ENCODE data around the gene AATF. TPM values are rescaled to one million over a fixed set of nuclear protein-coding genes. Genes with fewer than 3 reads are reported as not detected.

AATF gene
- polyA plus RNA-seq, 1 donor from 2014 or later: 12.7 TPM

DNA sequence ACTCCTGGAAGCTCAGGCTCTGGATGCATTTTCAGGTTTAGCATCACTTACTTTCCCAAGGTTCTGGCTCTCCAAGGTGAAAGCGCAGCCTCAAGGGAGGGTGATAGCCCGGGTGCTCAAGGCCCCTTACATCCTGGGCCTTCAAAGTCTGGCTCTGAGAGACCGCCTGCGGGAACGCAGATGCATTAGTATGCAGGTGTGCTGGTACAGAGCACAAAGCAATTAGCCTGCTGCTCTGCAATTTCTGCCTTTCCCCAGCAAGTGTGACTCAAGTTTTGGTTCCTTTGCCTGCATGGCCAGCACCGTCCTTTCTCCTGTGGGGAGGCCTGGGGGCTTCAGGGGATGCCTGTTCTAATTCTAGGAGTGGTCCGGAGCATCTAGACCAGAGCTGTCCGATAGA is 116.2 kb downstream of the AATF start:
- Histone ChIP-seq H3K27ac (ENCODE audit: low read length) (no peak overlapping the region), H4K20me1 (ENCODE audit: insufficient read depth) (no peaks in the 10 kb centered on the region), H3F3A (ENCODE audit: insufficient read depth, low read length, poor library complexity, severe bottlenecking) (no peaks in the 10 kb centered on the region), H3K36me3 (ENCODE audit: insufficient read depth, low read length) (no peaks in the 10 kb centered on the region), H3K4me3 (ENCODE audit: low read length) (no peak overlapping the region), H3K9me2 (ENCODE audit: insufficient read depth, low read length) (no peaks in the 10 kb centered on the region), H3K9ac (ENCODE audit: low read length) (no peak overlapping the region), H2AFZ (ENCODE audit: low read depth, low read length) (no peak overlapping the region), H3K79me2 (replicated peaks; ENCODE audit: insufficient read depth, low read length) (no peaks in the 10 kb centered on the region), H3K4me2 (ENCODE audit: low read length) (no peak overlapping the region), H3K9me3 (ENCODE audit: low read length) (no peaks in the 10 kb centered on the region), H3K27me3 (ENCODE audit: insufficient read depth, low read depth, low read length) (no peaks in the 10 kb centered on the region)
- TF ChIP-seq, protein P1, sequence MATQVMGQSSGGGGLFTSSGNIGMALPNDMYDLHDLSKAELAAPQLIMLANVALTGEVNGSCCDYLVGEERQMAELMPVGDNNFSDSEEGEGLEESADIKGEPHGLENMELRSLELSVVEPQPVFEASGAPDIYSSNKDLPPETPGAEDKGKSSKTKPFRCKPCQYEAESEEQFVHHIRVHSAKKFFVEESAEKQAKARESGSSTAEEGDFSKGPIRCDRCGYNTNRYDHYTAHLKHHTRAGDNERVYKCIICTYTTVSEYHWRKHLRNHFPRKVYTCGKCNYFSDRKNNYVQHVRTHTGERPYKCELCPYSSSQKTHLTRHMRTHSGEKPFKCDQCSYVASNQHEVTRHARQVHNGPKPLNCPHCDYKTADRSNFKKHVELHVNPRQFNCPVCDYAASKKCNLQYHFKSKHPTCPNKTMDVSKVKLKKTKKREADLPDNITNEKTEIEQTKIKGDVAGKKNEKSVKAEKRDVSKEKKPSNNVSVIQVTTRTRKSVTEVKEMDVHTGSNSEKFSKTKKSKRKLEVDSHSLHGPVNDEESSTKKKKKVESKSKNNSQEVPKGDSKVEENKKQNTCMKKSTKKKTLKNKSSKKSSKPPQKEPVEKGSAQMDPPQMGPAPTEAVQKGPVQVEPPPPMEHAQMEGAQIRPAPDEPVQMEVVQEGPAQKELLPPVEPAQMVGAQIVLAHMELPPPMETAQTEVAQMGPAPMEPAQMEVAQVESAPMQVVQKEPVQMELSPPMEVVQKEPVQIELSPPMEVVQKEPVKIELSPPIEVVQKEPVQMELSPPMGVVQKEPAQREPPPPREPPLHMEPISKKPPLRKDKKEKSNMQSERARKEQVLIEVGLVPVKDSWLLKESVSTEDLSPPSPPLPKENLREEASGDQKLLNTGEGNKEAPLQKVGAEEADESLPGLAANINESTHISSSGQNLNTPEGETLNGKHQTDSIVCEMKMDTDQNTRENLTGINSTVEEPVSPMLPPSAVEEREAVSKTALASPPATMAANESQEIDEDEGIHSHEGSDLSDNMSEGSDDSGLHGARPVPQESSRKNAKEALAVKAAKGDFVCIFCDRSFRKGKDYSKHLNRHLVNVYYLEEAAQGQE (IDR thresholded peaks at IDR 0.05; ENCODE audit: borderline replicate concordance): no peak
- TF ChIP-seq TAF1 (IDR thresholded peaks at IDR 0.05; ENCODE audit: low read depth) (no peak), RAD21 (conservative IDR thresholded peaks at IDR 0.05) (no peak), SMC3 (conservative IDR thresholded peaks at IDR 0.05; ENCODE audit: poor library complexity) (no peak), MXI1 (conservative IDR thresholded peaks at IDR 0.05; ENCODE audit: poor library complexity, severe bottlenecking) (no peak), POLR2AphosphoS5 (IDR thresholded peaks at IDR 0.05) (no peak), EZH2 (IDR thresholded peaks at IDR 0.05; ENCODE audit: borderline replicate concordance, insufficient read depth, low read length, poor library complexity, severe bottlenecking) (no peak)

DNA sequence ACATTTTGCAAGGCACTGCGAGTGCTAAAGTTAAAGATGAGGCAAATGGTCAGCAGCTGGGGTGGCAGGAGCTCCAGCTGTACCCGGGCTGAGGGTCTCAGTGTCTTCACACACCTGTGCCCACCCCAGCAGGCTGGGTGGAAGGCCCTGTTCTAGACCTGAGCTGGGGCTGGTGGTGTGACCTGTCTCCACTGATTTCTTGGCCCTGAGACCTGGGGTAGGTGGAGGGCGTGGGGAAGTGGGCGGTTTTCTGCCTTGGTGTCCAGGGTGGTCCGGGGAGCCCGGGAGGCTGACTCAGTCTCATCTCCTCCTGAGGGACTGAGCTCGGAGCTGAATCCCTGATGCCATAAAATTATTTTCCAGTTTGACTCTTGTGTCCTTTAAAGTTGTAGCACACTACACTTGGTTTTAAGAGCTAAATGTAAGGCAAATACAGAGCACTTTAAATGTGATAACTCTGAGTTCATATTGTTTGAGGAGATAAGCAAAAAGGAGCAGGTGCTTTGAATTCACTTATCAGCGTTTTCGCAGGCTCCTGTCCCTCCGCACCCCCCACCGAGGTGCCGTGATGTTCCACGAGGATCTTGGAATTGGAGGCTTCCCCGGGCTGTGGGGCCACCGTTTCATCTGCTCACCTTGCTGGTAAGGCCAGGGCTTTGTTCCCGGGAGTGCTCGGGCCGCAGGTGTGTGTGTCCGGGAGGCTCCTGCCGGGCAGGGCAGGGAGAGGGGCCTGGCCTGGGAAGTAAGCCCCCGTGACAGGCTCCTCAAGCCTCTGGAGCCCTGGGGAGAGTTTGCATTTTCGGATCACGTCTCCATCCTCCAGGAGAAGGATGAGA is 117.0 kb downstream of the AATF start:
- no peaks in the 10 kb centered on the region for H4K20me1 ChIP-seq (ENCODE audit: insufficient read depth)
- H3K4me3 ChIP-seq (ENCODE audit: low read length): no peak overlapping the region
- no peak overlapping the region for H3K4me2 ChIP-seq (ENCODE audit: low read length)
- H3K27me3 ChIP-seq (ENCODE audit: insufficient read depth, low read depth, low read length): no peaks in the 10 kb centered on the region
- no peak overlapping the region for H3K27ac ChIP-seq (ENCODE audit: low read length)
- no peaks in the 10 kb centered on the region for H3K9me2 ChIP-seq (ENCODE audit: insufficient read depth, low read length)
- H3K9me3 ChIP-seq (ENCODE audit: low read length): no peaks in the 10 kb centered on the region
- no peak overlapping the region for H2AFZ ChIP-seq (ENCODE audit: low read depth, low read length)
- H3K9ac ChIP-seq (ENCODE audit: low read length): no peak overlapping the region
- TF ChIP-seq POLR2AphosphoS5 (IDR thresholded peaks at IDR 0.05) (no peak), MXI1 (conservative IDR thresholded peaks at IDR 0.05; ENCODE audit: poor library complexity, severe bottlenecking) (no peak), EZH2 (IDR thresholded peaks at IDR 0.05; ENCODE audit: borderline replicate concordance, insufficient read depth, low read length, poor library complexity, severe bottlenecking) (no peak), TAF1 (IDR thresholded peaks at IDR 0.05; ENCODE audit: low read depth) (no peak), EP300 (conservative IDR thresholded peaks at IDR 0.05; ENCODE audit: poor library complexity, severe bottlenecking) (no peak), RAD21 (conservative IDR thresholded peaks at IDR 0.05) (no peak), SMC3 (conservative IDR thresholded peaks at IDR 0.05; ENCODE audit: poor library complexity) (no peak)
- TF ChIP-seq, protein P2, sequence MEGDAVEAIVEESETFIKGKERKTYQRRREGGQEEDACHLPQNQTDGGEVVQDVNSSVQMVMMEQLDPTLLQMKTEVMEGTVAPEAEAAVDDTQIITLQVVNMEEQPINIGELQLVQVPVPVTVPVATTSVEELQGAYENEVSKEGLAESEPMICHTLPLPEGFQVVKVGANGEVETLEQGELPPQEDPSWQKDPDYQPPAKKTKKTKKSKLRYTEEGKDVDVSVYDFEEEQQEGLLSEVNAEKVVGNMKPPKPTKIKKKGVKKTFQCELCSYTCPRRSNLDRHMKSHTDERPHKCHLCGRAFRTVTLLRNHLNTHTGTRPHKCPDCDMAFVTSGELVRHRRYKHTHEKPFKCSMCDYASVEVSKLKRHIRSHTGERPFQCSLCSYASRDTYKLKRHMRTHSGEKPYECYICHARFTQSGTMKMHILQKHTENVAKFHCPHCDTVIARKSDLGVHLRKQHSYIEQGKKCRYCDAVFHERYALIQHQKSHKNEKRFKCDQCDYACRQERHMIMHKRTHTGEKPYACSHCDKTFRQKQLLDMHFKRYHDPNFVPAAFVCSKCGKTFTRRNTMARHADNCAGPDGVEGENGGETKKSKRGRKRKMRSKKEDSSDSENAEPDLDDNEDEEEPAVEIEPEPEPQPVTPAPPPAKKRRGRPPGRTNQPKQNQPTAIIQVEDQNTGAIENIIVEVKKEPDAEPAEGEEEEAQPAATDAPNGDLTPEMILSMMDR (IDR thresholded peaks at IDR 0.05; ENCODE audit: poor library complexity, severe bottlenecking): no peak
- TF ChIP-seq, protein P1 (IDR thresholded peaks at IDR 0.05; ENCODE audit: borderline replicate concordance): no peak
- H3F3A ChIP-seq (ENCODE audit: insufficient read depth, low read length, poor library complexity, severe bottlenecking): no peaks in the 10 kb centered on the region
- no peaks in the 10 kb centered on the region for H3K79me2 ChIP-seq (replicated peaks; ENCODE audit: insufficient read depth, low read length)
- H3K36me3 ChIP-seq (ENCODE audit: insufficient read depth, low read length): no peaks in the 10 kb centered on the region
